ENCODE results near the gene DUOX1.

The DUOX1 gene

GRCh38 chr15:45106002-45106790, 23.6 kb upstream of the DUOX1 start:
- no peak for DNase-seq

DNA sequence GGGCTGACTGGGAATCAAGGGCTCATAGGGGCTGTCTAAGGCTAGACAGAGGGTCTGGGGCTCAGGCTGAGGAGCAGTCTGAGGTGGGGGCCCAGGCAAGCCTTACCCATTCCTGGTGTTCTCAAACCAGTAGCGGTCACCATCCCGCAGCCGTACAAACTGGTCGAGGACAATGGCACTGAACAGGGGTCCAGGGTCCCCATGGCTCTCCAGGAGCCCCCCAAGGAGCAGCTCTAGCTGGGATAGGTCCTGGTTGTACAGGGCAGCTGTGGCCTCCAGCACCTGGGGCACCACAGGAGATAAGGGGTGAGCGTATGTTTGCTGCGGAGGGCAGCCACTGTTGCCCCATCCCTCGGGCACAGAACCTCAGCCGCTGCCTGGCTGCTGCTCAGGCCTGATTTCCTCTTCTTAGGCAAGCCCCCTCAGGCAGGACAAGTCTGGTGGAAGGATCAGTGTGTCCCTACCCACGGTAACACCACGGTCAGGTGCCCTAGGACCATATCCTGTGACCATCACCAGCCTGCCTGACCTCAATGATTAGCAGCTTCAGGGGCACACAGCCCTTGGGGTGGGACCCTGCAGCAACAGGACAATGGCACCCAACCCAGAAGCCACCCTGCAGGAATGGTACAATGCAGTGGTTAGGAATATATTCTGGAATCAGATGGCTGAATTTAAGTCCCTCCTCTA, 21.7 kb upstream of the DUOX1 start:
- DNase-seq: no peak

DNA sequence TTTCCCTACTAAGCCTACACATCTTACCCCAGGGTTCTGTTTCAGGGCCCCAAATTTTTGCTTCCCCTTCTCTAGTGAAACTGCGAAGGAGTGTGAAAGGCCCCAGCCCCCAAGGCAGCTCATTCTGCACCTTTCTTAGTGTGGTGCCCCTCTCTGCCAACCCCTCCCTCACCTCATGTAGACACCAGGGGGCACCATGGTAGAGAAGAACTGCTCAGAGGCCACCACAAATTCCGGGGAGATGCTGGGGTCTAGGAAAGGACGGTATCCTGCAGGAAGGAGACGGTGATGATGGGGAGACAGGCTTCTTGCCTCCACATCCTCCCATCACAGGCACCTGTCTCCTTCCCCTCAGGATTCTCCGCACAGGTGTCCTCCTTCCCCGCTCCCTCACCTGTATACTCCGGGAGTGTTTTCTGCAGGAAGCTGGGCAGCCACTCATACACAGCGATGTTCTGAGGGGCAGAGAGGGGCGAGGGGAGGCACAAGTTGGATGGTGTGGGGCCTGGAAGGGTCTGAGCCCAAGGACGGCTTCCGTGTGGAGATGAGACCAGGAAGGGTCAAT, 19.5 kb upstream of the DUOX1 start:
- no peak for DNase-seq

DNA sequence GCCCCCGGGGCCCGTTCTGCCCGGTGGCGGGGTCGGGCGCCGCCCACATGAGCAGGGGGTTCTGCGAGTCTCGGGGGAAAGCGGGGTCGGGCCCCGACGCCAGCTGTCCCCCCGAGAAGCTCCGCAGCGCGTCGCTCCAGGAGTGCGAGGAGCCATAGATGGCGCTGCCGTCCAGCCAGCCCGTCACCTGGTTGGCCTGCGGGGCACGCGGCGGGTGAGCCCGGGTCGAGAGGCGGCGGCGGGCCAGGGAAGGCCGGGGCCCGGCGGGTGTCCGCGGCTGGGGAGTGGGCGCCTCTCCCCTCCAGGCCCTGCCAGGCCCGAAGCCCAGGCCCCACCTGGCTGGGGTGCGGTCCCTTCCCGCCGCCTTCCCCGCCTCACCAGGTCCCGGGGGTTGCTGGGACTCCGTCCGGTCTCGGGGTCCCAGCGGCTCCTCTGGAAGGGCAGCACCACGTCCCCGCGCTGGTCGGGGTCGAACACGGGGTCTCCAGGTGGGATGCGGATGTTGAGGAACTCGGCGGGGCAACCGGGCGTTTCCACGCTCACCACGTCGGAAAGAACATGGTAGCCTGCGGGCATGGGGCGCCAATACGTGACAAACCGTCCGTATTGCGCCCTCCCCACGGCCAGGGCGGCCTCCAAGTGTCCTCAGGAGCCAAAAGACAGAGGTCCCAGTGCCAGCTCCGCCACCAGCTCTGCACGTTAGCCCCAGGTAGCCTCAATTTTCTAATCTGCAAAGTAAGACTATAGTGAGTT, 18.2 kb upstream of the DUOX1 start:
- DNase-seq: no peak

DNA sequence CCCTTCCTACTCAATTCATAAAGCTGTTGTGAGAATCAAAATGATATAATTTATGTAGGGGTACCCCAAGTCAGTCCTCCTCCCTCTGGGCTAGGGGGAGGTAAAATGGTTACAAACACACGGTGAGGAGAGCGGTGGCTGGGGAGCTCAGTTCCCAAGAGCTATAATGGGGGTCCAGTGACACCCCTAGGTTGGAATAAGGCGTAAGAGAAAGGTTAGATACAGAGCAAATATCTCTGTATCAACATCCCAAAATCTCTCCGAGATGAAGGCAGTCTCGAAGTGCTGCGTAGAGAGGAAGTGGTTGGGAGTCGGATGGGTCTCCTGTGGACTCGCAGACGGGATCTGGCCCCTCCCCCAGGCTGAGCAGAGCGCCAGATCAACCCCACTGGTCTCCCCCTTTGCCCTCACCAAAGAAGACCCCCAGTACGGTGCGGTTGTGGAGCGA, 17.6 kb upstream of the DUOX1 start:
- no peak for DNase-seq

DNA sequence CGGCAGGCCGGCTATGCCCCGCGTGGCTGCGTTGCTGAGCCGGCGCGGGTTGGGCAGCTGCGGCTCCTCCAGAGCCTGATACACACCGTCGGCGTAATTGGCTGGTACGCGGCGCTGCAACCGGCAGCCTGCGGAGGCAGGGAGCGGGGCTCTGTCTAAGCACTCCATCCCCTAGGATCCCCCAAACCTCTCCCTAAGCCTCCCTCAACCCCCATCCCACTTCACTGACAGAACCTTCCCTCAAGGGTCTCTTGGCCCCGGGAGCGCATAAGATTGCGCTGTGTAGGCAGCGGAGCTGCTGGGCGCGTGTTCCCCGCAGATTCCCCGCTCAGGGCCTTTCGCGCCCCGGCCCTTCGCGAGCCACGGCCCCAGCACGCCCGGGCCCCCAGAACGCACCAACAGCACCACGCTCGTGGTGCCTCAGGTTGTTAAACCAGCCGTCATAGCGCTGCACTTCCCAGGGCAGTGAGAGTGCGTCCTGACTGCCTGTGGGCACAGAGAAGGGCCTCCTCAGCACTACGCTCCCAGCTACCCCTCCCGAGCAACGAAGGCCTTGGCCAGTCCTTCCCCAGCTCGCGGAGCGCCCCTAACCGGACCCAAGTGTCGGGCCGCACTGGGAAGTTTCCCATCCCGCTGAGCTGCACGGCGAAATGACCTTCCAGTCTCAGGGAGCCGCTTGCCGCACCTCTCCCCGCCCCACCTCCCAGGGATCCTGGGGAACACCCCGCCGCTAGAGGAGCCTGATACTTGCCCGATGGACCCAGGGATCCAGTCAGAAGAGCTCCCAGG, 17.0 kb upstream of the DUOX1 start:
- DNase-seq: peak in 1 of 2 experiments; percentile 14

GRCh38 chr15:45113380-45113990, 16.3 kb upstream of the DUOX1 start:
- no peak for DNase-seq

GRCh38 chr15:45114076-45114750, 15.6 kb upstream of the DUOX1 start, which contains the start of the genes DUOX2 and DUOXA2:
DUOX2 (minus strand) TSS chr15:45114172; CDS start chr15:45113411, 761 bp downstream.
DUOXA2 (plus strand) TSS chr15:45114326; CDS start chr15:45114606, 280 bp downstream.
- peak in 1 of 2 experiments; percentile 5 for DNase-seq

DNA sequence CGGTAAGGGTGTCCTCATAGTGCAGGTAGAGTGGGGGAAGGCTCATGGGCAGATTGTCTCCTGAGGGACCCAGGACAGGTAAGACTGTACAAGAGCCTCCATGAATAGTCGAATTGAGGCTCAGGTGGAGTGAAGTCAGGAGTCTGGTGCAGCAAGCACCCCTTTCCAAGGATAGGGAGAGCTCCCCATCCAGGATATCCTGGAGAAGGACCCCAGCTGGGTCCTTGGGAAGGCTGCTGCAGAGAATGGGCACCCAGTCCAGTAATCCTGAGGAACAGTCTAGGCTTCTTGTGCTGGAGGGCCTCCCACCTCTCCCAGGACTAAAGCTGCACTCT, 15.1 kb upstream of the DUOX1 start:
- DNase-seq: no peak

GRCh38 chr15:45115312-45115820, 14.4 kb upstream of the DUOX1 start:
- DNase-seq: no peak

DNA sequence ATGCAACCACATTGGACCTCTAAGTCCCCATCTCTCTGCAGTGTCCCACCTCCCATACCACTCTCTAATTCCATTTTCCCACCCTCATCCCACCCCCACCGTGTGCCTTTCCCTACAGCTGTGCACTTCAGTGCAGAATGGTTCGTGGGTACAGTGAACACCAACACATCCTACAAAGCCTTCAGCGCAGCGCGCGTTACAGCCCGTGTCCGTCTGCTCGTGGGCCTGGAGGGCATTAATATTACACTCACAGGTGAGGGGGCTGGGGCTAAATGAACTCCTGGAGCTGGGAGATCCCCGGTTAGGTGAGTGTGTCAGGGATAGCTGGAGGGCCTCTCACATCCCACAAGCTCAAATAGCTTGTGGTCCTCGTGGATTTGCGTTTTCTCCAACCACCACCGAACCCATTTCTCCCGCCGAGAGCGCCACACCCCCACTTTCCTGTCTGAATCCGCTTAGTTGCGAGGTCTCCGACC, 13.8 kb upstream of the DUOX1 start:
- no peak for DNase-seq

- DNase-seq: no peak
Observed at GRCh38 chr15:45116482-45117307, 13.1 kb upstream of the DUOX1 start.

- no peak for DNase-seq
Observed at GRCh38 chr15:45117308-45118130, 12.3 kb upstream of the DUOX1 start.

DNA sequence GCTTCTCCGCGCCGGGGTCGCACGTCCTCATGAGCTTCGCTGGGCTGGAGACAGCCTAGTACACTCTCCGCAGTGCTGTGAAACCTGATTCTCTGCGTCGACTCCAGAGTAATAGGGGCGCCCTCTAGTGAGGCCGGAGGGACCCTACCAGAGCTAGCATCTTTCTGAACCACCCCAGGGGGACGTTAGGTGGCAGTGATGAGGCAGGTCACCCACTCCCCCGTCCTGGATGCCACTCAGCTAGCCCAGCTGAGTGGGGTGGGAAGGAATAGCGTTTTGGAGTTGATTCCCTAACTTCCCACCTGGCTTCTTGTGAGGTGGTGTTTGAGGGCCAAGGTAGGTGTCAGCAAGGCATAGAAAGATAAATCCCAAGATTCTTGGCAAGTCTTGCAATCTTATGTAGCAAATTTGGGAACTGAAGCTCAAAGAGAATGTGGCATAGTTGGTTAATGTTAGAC, 11.6 kb upstream of the DUOX1 start:
- DNase-seq: peak; percentile 90 to 93

DNA sequence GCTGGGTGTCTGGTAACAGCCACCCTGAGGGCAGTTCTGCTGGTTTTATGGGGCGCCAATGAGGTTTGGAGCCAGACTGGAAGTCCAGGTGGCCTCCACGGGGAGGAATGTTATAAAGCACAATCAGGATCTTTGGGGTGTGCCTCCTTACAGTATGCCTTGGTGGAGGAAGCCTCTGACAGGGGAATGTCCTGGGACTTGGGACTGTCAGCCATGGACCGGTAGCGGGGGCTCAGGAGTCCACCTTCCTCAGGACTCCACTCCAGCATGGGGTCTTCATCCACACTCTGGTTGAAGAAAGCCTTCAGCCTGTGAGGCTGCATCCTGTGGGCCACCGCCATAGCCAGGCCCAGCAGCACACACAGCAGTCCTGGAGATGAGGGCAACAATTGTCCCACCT, 10.8 kb upstream of the DUOX1 start:
- DNase-seq: no peak

DNA sequence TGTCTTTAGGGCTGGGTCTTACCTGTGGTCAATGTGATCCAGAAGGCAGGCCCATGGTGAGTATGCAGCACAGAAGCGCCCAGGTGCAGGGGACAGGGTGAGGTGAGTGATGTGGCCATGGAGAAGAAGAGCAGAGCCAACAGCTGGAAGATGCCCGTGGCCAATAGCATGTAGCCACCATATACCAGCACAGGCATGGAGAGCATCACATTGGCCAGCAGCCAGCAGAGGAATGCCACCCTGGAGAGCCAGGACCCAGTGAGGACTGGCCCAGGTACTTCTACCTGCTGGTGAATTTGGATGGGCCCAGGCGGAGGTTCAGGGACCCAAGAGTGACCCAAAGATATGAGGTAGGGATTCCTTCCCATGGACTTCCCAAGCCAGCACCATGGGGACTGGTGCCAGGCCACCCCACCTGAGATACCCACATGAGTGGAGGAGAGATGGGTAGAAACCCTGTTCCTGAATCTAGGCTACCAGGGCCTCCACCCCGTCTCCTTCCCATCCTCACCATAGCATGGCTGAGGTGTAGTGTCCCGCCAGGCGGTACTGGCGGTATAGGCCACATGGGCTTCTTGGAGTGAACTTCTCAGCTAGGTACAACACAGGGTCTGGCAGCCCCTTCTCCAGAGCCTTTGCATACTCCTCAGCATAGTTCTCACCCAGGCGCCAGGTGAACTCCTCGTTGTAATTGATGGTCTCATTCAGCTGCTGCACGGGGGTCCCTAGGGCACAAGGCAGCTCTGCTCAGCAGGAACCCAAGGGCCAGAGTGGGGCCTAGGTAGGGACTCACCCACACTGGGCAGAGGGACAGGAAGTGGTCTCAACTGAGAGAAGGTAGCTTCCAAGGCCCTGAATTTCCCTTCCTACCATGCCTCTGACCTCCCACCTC, 9.5 kb upstream of the DUOX1 start:
- no peak for DNase-seq

DNA sequence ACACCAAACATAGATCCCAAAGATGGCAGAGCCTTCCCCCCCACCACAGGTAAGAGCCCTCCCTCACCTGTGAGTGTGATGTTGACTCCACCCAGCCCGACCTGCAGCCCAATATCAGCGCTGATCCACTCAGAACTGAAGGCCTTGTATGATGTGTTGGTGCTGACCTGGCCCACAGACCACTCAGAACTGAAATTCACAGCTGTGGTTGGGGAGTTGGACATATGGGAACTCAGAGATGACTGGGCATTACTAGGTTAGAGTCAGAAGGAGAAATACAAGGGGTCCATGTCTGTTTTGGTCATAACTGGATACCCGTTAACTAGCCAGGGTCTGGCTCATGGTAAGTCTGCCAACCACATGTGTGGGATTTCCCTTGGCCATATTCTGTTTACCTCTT, 8.8 kb upstream of the DUOX1 start:
- DNase-seq: no peak
